Measurements from ENCODE around the gene SOS1.
A peak's percentile ranks its signal among the peaks of the same experiment; 100 is the strongest.
"Not testable (repeated sequence)": the region's sequence is repeated elsewhere in the genome, so short reads cannot be mapped to it uniquely, and the experiment has no call there.

Gene SOS1

GRCh38 chr2:39141334-39142271 is 20.8 kb upstream of the SOS1 start:
- H3K27ac ChIP-seq (ENCODE audit: low read length) = peak overlapping the region; percentile 88

GRCh38 chr2:39140948-39141333 is 20.1 kb upstream of the SOS1 start:
- not testable (repeated sequence) for H3K79me2 ChIP-seq (ENCODE audit: low read length); H3K36me3 ChIP-seq (replicated peaks; ENCODE audit: low read depth, low read length); H3K27me3 ChIP-seq (ENCODE audit: low read depth, low read length); H3K9me3 ChIP-seq (ENCODE audit: insufficient read depth, low read length); H4K20me1 ChIP-seq (ENCODE audit: insufficient read depth, low read length); H2AFZ ChIP-seq (ENCODE audit: low read depth, low read length)
- peak overlapping the region; percentile 88 for H3K27ac ChIP-seq (ENCODE audit: low read length)
- peak overlapping the region; percentile 38 for H3K4me2 ChIP-seq (ENCODE audit: low read length)
- peaks cover 63% of the 10 kb centered on the region for H3K4me1 ChIP-seq (ENCODE audit: low read length)
- peak overlapping the region; percentile 20; the same call in 1 of the 2 replicates for H3K4me3 ChIP-seq (ENCODE audit: low read length)
- H3K9ac ChIP-seq (ENCODE audit: low read length) = peak overlapping the region; percentile 16; the same call in 1 of the 2 replicates

More at GRCh38 chr2:39141334-39142271, 20.8 kb upstream of the SOS1 start:
- TF ChIP-seq CTCF (IDR thresholded peaks at IDR 0.05; ENCODE audit: low read depth, low read length) = no peak
- H2AFZ ChIP-seq (ENCODE audit: low read depth, low read length) = 0 out of 2 replicates have a peak overlapping the region, but pooled peaks have one; percentile 18
- H3K4me2 ChIP-seq (ENCODE audit: low read length) = peak overlapping the region; percentile 38
- H3K36me3 ChIP-seq (replicated peaks; ENCODE audit: low read depth, low read length) = no peaks in the 10 kb centered on the region
- peaks cover 58% of the 10 kb centered on the region for H3K4me1 ChIP-seq (ENCODE audit: low read length)
- peak overlapping the region; percentile 20 for H3K4me3 ChIP-seq (ENCODE audit: low read length)
- peak overlapping the region; percentile 25; the same call in 1 of the 2 replicates for H3K9ac ChIP-seq (ENCODE audit: low read length)
- no peaks in the 10 kb centered on the region for H3K79me2 ChIP-seq (ENCODE audit: low read length)
- no peaks in the 10 kb centered on the region for H4K20me1 ChIP-seq (ENCODE audit: insufficient read depth, low read length)
- H3K27me3 ChIP-seq (ENCODE audit: low read depth, low read length) = no peaks in the 10 kb centered on the region
- no peaks in the 10 kb centered on the region for H3K9me3 ChIP-seq (ENCODE audit: insufficient read depth, low read length)

- Histone ChIP-seq H3K9me3 (ENCODE audit: insufficient read depth, low read length) (no peaks in the 10 kb centered on the region), H3K4me1 (ENCODE audit: low read length) (peaks cover 68% of the 10 kb centered on the region), H3K9ac (ENCODE audit: low read length) (peak overlapping the region; percentile 16; the same call in 1 of the 2 replicates), H3K4me2 (ENCODE audit: low read length) (peak overlapping the region; percentile 8), H3K4me3 (ENCODE audit: low read length) (no peak overlapping the region), H2AFZ (ENCODE audit: low read depth, low read length) (peak overlapping the region; percentile 45), H4K20me1 (ENCODE audit: insufficient read depth, low read length) (no peaks in the 10 kb centered on the region), H3K79me2 (ENCODE audit: low read length) (no peaks in the 10 kb centered on the region), H3K27ac (ENCODE audit: low read length) (peak overlapping the region; percentile 88), H3K27me3 (ENCODE audit: low read depth, low read length) (no peaks in the 10 kb centered on the region), H3K36me3 (replicated peaks; ENCODE audit: low read depth, low read length) (no peaks in the 10 kb centered on the region)
- TF ChIP-seq CTCF (IDR thresholded peaks at IDR 0.05; ENCODE audit: low read depth, low read length) = no peak
- no peak for TF ChIP-seq EZH2phosphoT487 (IDR thresholded peaks at IDR 0.05; ENCODE audit: low read depth)
Measured at GRCh38 chr2:39140322-39140847, 19.5 kb upstream of the SOS1 start.

- H3K9me3 ChIP-seq (ENCODE audit: insufficient read depth, low read length) = no peaks in the 10 kb centered on the region
- TF ChIP-seq EZH2phosphoT487 (IDR thresholded peaks at IDR 0.05; ENCODE audit: low read depth) = no peak
- TF ChIP-seq CTCF (IDR thresholded peaks at IDR 0.05; ENCODE audit: low read depth, low read length) = no peak
- no peaks in the 10 kb centered on the region for H3K36me3 ChIP-seq (replicated peaks; ENCODE audit: low read depth, low read length)
- no peaks in the 10 kb centered on the region for H4K20me1 ChIP-seq (ENCODE audit: insufficient read depth, low read length)
- no peak overlapping the region for H3K9ac ChIP-seq (ENCODE audit: low read length)
- no peaks in the 10 kb centered on the region for H3K79me2 ChIP-seq (ENCODE audit: low read length)
- H3K27ac ChIP-seq (ENCODE audit: low read length) = peak overlapping the region; percentile 0
- no peak overlapping the region; the same call in 1 of the 2 replicates for H2AFZ ChIP-seq (ENCODE audit: low read depth, low read length)
- no peak overlapping the region for H3K4me3 ChIP-seq (ENCODE audit: low read length)
- H3K27me3 ChIP-seq (ENCODE audit: low read depth, low read length) = no peaks in the 10 kb centered on the region
- peak overlapping the region; percentile 8; the same call in 1 of the 2 replicates for H3K4me2 ChIP-seq (ENCODE audit: low read length)
- H3K4me1 ChIP-seq (ENCODE audit: low read length) = peaks cover 68% of the 10 kb centered on the region
Measured at GRCh38 chr2:39139511-39140237, 18.8 kb upstream of the SOS1 start.

All from OCI-LY3 (cell line).